ENCODE results near the gene FHAD1.

Gene FHAD1

DNA sequence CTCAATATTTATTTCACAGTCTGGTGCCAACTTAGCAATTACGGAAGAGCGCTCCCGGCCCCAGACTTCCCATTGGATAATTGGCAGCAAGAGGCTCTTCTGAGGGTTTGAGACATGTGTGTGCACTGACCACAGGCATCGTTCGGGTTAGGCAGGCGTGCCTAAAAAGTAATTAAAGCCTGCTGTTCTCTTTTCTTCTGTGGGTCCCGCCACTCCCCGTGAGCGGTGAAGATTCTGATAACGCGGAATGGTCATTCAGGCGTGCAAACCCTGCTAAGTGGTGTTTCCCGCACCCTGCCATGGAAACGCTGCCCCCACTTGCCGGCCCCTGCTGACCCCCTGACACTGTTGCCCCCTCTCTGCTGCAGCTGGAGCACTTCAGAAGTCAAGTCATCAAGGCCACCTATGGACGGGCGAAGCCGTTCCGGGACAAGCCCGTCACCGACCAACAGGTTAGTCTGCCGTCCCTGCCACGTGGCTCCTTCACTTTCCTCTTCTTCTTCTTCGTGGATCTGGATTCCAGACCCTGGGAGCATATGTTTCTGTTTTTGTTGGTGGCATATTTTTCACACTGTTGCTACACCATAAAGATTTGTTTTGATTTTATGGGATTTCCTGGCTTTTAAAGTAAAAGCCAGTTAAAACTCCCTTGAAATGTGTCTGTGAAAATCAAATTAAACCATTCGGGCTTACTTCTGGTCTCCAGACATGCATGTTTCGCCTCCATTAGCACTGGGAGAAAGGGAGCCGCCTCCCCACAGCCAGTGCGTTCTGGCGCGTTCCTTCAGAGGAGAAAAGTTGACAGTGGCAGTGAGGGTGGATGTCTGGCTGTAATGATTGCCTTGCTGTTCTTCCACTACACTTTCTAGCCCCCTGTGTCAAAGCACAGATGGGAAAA lies 79.9 kb downstream of the FHAD1 start:
- no peak for DNase-seq (ENCODE audit: low read depth in 2 of 2)

DNA sequence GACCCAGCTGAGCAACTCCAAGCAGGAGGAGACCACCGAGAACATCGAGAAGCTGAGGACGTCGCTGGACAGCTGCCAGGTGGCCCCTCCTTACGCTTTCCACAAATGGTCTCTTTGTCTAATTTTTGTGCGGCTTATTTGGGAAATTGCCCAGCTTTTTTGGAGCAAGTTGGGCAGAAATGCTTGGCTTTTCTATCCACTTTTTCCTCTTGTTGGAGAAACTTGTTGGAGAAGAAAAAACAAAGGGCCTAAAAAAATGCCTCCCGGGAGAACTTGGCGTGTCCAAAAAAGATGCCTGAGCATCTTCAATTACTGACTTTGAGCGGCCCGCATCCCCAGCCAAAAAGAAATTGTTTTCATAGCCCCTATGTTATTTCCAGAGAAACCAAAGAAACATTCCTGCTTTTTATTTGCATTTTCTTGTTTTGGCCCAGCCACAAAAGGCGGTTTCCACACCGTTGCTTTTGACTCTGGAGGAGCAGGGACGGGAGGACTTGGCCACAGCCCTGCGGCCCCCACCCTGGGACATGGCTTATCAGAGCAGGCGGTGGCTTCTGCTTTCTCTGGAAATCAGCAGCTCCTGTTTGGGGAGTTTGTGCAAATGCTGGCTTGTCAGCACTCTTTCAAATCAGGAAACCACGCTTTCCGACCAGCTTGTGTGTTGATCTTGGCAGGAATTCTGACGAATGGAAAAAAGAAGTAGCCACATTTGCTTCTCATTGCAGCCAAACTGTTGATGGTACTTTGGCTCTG lies 81.5 kb downstream of the FHAD1 start:
- no peak for DNase-seq (ENCODE audit: low read depth in 2 of 2)

DNA sequence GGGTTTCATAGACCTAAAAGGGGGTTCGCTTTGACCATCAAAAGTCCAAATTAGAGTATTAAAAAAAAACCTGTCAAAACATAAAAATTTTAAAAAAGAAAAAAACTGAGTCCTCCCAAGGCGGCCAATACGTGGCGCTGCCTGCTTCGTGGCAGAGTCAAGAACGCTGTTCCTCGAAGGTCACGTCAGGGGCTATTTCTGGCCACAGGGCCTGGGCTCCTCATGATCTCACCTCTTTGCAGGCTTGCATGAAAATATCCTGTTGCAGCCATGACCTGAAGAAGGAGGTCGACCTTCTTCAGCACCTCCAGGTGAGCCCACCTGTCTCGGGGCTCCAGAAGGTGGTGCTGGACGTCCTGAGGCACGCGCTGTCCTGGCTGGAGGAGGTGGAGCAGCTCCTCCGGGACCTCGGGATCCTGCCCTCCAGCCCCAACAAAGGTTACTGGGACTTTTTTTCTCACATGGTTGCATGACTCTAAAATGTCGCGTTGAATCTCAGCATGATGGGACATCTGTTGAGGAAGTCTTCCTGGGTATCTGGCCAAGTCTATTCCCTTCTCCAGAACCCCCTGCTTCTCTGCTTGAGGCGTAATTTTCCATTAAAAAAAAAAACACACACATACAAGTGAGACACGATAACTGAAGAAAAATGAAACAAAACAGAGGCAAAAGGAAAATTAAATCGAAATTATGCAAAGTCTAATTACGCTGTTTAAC lies 82.2 kb downstream of the FHAD1 start:
- DNase-seq (ENCODE audit: low read depth in 2 of 2), result no peak

DNA sequence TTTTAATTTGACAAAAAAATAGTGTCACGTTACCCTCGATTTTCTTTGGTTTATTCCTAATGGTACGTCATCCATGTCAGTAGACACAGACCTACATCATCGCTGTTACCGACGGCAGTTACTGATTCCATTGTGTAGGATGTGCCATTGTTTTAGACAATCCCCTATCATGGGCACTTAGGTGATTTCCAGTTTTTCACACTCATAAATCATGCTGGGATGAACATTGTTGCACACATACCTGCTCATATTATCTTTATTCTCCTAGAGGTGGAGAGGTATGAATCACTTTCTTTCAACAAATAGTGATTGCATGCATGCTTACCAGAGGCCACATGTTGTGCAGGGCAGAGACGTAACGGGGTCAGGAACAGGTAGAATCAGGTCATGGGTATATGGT lies 83.0 kb downstream of the FHAD1 start:
- no peak for DNase-seq (ENCODE audit: low read depth in 2 of 2)

DNA sequence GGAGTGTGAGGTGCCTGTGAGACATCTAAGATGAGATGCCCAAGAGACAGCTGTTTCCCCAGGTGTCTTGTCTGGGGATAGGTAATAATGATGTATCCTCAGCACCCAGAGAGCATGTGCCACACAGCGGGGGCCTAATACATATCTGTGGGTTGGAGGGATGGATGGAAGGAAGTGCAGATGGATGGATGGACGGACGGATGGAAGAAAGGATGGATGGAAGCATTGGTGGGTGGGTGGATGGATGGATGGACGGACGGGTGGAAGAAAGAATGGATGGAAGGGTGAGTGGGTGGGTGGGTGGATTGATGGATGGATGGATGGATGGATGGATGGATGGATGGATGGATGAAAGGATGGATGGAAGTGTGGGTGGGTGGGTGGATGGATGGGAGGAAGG lies 84.2 kb downstream of the FHAD1 start:
- DNase-seq (ENCODE audit: low read depth in 2 of 2), result no peak

DNA sequence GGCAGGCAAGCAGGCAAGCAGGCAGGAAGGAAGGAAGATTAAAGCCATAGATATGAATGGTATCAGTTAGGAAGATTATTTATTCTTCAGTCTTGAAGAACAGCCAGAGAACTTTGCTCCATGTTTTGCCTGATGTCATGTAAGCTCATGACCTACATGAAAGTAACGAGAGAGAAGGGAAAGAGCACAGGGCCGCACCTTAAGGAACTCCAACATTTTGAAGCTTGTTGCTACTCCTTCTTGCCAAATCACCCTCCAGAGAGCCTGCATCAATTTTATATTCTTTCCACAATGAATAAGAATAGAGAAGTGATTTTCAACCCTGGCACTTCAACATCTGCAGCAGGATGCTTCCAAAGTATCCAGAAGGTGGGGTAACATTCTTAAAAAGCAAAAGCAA lies 84.7 kb downstream of the FHAD1 start:
- DNase-seq (ENCODE audit: low read depth in 2 of 2), result no peak

DNA sequence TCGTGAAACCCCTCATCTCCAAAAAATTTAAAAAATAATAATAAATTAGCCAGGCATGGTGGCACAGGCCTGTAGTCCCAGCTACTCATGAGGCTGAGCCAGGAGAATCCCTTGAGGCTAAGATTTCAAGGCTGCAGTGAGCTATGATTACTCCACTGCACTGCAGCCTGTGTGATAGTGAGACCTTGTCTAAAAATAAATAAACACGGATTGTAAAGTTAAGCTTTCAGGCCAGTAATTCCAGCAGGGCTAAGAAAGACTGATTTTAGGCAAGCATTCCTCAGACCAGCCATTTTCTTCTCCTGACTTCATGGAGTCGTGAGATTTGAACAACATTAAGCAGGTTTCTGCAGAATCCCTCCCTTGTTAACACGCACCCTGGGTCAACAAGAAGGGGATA lies 85.5 kb downstream of the FHAD1 start:
- no peak for DNase-seq (ENCODE audit: low read depth in 2 of 2)

DNA sequence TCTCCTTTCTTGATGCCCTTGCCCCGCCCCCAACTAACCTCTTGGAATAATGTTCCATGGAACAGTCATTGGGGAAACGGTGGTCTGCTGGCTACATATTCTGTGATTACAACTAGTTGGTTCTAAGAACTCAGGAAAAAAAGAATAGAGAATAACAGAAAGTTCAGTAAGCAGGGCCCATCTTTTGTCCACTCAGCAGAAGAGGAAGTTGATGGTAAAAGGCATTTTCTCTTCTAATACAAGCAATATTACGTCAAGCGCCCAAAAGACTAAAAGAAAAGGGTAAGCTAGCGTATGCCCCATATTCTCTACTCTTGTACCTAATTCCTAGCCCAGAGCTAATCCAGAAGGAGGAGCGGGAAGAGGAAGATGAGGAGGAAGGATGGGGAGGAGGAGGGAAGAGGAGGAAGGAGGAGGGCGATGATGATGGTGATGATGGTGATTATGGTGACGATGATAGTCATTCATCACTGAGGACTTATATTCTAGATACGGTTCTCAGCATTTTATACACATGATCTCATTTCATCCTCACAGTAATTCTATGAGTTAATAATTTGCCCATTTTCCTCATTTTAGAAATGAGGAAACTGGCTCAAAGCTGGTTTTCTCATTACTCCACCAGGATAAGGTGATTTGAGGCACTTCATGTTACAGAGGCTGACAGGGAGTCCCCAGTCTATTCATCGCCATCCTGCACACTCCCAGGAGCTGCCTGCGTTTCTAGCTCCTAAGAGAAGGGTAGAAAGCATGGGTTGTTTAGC lies 86.1 kb downstream of the FHAD1 start:
- DNase-seq (ENCODE audit: low read depth in 2 of 2), result no peak

DNA sequence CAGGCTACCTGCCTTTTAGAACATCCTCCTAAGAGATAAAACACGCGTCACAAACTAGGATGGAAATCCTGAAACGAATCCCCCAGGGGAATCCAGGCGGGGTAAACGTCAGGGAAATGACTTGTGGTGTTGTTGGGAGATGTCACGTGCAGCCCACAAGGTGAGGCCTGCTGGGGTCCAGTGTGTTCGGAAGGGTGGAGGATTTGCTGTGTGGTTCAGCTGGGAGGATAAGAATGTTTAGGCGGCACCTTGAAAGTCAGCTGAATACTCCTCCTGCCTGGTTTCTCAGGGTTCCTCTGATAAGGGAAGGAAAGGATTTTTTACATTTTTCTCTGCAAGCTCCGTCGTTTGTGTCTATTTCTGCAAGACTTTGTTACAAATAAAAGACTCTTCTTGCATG lies 88.0 kb downstream of the FHAD1 start:
- DNase-seq (ENCODE audit: low read depth in 2 of 2), result no peak

DNA sequence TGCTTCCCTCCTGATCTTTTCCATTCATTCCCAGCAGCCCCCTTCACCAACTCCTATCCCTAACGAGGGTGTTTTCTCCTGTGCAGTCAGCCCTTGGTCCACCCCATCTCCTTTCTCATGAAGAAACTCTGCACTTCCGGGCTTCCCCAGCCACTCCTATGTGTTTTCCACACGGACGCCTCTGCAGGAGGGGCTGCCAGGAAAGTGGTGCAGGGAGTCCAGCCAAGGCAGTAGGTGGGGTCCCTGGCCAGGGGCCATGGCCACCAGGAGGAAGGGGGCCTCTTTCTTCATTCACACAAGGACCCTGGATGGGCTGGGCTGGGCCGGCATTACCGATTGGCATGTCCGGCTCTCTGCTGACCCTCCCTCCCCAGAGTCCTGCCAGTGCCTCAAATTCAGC lies 89.8 kb downstream of the FHAD1 start:
- no peak for DNase-seq (ENCODE audit: low read depth in 2 of 2)

DNA sequence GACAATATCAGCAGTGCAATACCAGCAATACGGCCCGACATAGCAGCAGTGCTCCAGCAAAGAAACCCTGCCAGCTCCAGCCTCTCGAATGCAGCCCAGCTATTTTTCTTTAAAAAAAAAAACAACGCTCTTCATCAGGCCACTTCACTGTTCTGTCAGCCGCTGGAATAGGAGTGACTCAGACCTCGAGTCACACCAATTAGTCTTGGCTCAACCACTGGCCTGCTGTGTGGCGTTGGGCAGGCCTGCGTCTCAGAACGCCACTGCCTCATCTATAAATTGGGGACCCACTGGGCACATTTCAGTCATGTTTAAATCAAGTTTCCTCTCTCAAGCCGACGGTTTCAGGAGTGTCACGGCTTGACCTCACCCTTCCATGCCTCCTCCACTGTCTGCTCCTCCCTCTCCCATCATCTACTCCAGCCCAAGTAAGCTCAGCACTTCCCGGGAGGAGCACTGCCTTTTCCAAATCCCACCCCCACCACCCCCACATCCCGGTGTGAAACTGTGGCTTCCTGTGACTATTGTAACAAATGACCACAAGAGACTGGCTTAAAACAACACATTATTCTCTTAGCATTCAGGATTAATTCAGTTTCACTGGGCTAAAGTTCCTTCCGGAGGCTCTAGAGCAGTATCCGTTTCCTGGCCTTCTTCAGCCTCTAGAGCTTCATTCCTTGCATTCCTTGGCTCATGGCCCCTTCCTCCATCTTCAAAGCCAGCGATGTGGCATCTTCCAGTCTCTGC lies 90.8 kb downstream of the FHAD1 start:
- no peak for DNase-seq (ENCODE audit: low read depth in 2 of 2)

DNA sequence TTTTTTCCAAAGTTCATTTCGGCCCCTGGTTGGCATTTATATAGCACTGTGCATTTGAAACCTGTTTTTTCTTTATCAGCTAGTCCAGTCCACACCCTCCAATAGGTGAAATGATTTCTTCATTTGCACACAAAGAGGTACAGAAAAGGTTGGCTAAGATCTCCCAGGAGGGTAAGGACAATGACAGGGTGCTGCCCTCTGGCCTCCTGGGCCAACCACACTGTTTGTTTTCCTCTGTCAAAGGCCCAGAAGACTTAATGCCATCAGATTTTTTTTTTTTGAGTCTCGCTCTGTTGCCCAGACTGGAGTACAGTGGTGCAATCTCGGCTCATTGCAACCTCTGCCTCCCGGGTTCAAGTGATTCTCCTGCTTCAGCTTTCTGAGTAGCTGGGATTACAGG lies 92.5 kb downstream of the FHAD1 start:
- DNase-seq (ENCODE audit: low read depth in 2 of 2), result no peak

DNA sequence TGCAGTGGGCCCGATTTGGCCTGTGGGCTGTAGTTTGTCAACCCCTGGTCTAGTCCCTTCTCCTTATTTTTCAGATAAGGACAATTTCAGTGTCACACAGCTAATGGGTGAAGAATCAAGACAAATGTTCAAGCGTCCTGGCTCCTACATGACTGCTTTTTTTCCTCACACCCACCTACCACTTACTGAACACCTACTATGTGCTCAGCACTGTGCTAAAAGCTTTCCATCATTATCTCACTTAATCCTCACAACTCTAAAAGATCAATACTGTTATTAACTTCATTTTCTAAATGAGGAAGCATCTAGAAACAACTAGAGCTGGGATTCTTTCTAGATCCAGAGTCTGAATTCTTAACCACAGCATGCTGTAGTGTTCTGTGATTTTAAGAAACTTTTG lies 94.2 kb downstream of the FHAD1 start:
- no peak for DNase-seq (ENCODE audit: low read depth in 2 of 2)

DNA sequence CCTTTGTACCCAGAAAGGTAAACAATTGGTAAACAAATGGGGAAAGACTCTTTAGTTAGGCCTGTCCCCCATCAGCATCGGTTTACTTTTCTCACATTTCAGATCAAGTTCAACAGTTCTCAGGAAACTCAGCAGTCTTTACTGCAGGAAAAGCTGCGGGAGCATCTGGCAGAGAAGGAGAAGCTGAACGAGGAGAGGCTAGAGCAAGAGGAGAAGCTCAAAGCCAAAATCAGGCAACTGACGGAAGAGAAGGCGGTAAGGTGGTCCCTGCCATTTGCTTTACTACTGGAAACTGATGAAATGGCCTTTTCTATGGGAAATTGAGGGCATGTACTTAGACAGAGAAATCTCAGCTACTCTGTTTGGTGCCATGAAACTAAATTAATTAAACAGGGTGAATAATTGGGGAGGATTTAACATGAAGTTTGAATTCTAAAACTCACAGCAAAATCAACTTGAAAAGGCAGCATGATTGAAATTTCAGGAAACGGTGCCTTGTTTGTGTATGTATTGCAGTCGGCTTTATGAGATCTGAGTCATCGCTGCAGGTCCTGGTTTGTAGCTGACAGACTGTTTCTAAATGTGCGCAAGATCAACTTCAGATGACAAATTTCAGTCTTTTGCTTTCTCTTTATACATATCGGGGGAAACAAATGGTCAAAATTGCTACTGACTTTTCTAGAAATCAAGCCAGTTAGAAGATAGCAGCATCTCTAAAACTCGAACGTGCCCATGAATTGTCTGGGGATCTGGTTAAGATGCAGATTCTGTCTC lies 94.8 kb downstream of the FHAD1 start:
- DNase-seq (ENCODE audit: low read depth in 2 of 2), result no peak

DNA sequence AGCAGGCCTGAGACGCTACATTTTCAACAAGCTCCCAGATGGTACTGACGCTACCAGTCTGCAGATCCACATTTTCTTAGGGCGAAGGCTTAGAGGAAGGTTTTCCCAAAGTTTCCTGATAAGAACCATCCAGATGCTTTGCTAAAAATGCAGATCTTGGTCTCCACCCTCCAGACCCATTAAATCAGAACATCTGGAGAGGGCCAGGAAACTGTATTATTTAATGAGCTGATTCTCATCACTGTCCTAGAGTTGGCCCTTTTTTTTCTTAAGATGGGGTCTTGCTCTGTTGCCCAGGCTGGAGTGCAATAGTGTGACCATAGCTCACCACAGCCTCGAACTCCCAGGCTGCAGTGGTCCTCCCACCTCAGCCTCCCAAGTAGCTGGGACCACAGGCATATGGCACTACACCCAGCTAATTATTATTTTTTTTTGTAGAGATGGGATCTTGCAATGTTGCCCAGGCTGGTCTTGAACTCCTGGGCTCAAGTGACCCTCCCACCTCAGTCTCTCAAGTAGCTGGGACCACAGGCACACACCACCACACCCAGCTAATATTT lies 95.5 kb downstream of the FHAD1 start:
- no peak for DNase-seq (ENCODE audit: low read depth in 2 of 2)

DNA sequence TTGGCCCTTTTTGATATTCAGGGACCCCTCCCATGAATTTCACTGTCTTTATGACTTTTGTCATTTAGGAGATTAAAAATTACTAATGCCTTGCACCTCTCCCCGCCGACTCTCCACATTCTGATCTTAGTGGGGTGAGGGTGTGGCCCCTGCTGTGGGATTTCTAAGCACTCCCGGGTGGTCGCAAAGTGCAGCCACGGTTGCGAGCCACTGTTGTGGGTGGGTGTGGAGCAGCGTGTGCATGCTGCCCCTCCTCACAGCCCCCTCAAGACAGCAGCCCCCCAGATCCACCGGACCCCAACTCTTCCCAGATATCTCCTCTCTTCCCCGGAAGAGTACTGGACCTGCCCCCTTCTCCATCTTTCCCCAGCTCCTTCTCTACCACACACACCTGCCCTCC lies 96.1 kb downstream of the FHAD1 start:
- DNase-seq (ENCODE audit: low read depth in 2 of 2), result no peak

DNA sequence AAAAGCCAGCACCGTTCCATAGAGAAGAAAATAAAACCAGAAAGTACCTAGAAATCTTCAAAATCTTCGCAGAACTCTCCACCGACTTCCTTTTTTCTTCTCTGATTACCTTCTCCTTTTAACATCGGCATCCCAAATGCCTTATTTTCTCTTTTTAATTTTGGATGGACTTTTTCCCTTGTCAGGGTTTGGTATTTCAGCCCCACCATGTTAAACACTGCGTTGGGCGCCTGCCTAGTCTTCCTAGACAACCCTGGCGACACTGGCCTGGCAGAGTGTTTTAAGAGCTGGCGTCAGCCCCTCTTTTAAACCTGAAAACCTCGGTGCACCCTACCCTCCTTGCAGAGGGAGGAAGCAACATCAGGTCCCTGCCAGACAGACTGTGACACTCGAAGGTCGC lies 96.7 kb downstream of the FHAD1 start:
- no peak for DNase-seq (ENCODE audit: low read depth in 2 of 2)

DNA sequence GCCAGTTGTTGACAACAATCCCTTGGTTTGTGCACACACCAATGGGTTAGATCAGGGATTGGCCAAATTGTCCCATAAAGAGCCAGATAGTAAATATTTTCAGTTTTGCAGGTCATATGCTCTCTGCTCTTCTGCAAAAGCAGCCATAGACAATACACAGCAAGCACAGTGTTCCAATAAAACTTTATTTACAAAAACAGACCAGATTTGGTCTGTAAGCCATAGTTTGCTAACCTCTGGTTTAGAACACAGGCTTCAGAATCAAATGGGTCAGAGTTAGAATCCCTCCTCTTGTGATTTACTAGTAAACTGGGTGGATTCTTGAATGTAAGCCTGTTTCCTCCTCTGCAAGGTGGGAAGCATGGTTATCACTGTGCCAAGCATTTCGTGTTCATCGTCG lies 97.4 kb downstream of the FHAD1 start:
- DNase-seq (ENCODE audit: low read depth in 2 of 2), result no peak

DNA sequence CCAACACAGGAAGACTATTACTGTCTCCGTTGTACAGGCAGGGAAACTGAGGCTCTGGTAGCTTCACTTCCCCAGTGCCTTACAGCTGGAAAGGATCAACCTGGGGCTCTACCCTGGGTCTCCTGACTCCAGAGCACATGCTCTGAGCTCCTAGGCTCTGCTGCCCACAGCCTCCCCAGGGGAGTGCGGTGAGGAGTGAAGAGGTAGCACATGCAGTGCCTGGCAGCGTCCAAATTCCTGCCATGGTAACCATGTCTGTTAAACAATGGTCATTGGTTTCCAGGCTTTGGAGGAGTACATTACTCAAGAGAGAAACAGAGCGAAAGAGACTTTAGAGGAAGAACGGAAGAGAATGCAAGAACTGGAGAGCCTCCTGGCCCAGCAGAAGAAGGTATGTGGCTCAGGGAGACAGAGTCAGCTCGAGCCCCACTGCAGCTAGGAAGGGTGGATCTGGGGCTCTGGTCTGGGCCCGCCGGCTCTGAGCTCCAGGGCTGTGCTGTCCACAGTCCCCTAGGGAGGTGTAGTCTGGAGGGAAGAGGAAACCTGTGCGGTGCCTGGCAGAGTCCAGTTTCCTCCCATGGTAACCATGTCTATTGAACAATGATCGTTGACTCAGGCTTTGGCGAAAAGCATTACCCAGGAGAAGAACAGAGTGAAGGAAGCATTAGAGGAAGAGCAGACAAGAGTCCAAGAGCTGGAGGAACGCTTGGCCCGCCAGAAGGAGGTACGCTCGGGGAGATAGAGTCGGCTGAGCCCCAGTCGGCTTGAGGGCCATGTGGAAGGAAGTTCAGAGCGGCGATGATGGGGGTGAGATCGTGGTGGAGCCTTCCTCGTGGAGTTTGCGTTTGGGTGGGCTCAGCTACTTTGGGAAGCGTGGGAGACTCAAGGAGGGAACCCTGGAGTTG lies 98.0 kb downstream of the FHAD1 start:
- no peak for DNase-seq (ENCODE audit: low read depth in 2 of 2)

All from stimulated activated CD4-positive, alpha-beta T cell treated with anti-CD3 and anti-CD28 coated beads, Interleukin-15, amount 100 ng/mL, for 48 hours (primary cell).